Stimulated activated effector memory CD8-positive, alpha-beta T cell treated with anti-CD3 and anti-CD28 coated beads, Interleukin-12 subunit alpha, Interleukin-12 subunit beta, amount 100 ng/mL, for 72 hours (primary cell): ENCODE measurements around the gene MMRN2.
"Not testable (repeated sequence)": the region's sequence is repeated elsewhere in the genome, so short reads cannot be mapped to it uniquely, and the experiment has no call there.

Source experiments
- ATAC-seq: fragments of 150-1000 bp; cut with Tn5 transposase; 2 replicates; pipeline ENCODE4 v1.10.0; 2021
- DNase-seq, 2 donors: peaks; one replicate each; pipeline ENCODE4 v3.0.0; 2021 to 2022; ENCODE audit warnings: low spot score in 2 of 2
- H3K27ac Mint-ChIP-seq: one replicate; pipeline ENCODE4 v1.8.0; 2022; ENCODE audit warnings: mild to moderate bottlenecking, mixed read lengths
- H3K36me3 Mint-ChIP-seq: one replicate; pipeline ENCODE4 v1.8.0; 2022; ENCODE audit warnings: mild to moderate bottlenecking, mixed read lengths
- H3K4me1 Mint-ChIP-seq: one replicate; pipeline ENCODE4 v1.8.0; 2022; ENCODE audit warnings: mixed read lengths
- H3K4me3 Mint-ChIP-seq: one replicate; pipeline ENCODE4 v1.8.0; 2022; ENCODE audit warnings: mild to moderate bottlenecking, mixed read lengths
- H3K9me3 Mint-ChIP-seq: one replicate; pipeline ENCODE4 v1.8.0; 2022; ENCODE audit warnings: mixed read lengths

MMRN2 gene

GRCh38 chr10:86957471-86958115, at the start of gene MMRN2:
Gene MMRN2, minus strand, starts transcription at chr10:86957615. Its CDS starts 74 bp downstream, at chr10:86957541.
- Mint-ChIP-seq H3K27ac (peak within 1 kb of the TSS; percentile 54), H3K9me3 (no peaks in the 10 kb centered on the region), H3K4me3 (no peak within 1 kb of the TSS), H3K36me3 (no peaks in the 10 kb centered on the region), H3K4me1 (peaks cover 6% of the 10 kb centered on the region)
- ATAC-seq (no peak), DNase-seq (no peak)

- DNase-seq, H3K36me3 Mint-ChIP-seq, H3K4me3 Mint-ChIP-seq, H3K4me1 Mint-ChIP-seq, ATAC-seq, H3K27ac Mint-ChIP-seq, H3K9me3 Mint-ChIP-seq: not testable (repeated sequence)
Observed at GRCh38 chr10:87007124-87007523, 49.7 kb upstream of the MMRN2 start.

GRCh38 chr10:87000491-87000890, 43.1 kb upstream of the MMRN2 start:
- DNase-seq (no peak), ATAC-seq (no peak)
- H3K36me3 Mint-ChIP-seq: no peaks in the 10 kb centered on the region
- no peak overlapping the region for H3K4me3 Mint-ChIP-seq
- no peak overlapping the region for H3K27ac Mint-ChIP-seq
- no peaks in the 10 kb centered on the region for H3K4me1 Mint-ChIP-seq
- H3K9me3 Mint-ChIP-seq: no peaks in the 10 kb centered on the region

GRCh38 chr10:86999802-87000403, 42.5 kb upstream of the MMRN2 start:
- not testable (repeated sequence) for H3K4me1 Mint-ChIP-seq, H3K4me3 Mint-ChIP-seq, DNase-seq, H3K9me3 Mint-ChIP-seq, H3K36me3 Mint-ChIP-seq, ATAC-seq, H3K27ac Mint-ChIP-seq

GRCh38 chr10:86992929-86993328, 35.5 kb upstream of the MMRN2 start:
- no peak for DNase-seq
- Mint-ChIP-seq H3K4me1 (no peaks in the 10 kb centered on the region), H3K27ac (no peak overlapping the region), H3K9me3 (no peaks in the 10 kb centered on the region), H3K36me3 (no peaks in the 10 kb centered on the region), H3K4me3 (no peak overlapping the region)
- no peak for ATAC-seq

GRCh38 chr10:86992456-86992855, 35.0 kb upstream of the MMRN2 start:
- H3K9me3 Mint-ChIP-seq: no peaks in the 10 kb centered on the region
- no peaks in the 10 kb centered on the region for H3K36me3 Mint-ChIP-seq
- no peak overlapping the region for H3K4me3 Mint-ChIP-seq
- ATAC-seq: no peak
- H3K4me1 Mint-ChIP-seq: no peaks in the 10 kb centered on the region
- H3K27ac Mint-ChIP-seq: no peak overlapping the region
- no peak for DNase-seq

GRCh38 chr10:86991362-86991761, 33.9 kb upstream of the MMRN2 start:
- not testable (repeated sequence) for H3K4me1 Mint-ChIP-seq, H3K4me3 Mint-ChIP-seq, H3K9me3 Mint-ChIP-seq, H3K27ac Mint-ChIP-seq, H3K36me3 Mint-ChIP-seq, ATAC-seq, DNase-seq

- Mint-ChIP-seq H3K9me3 (no peaks in the 10 kb centered on the region), H3K4me1 (no peaks in the 10 kb centered on the region), H3K36me3 (no peaks in the 10 kb centered on the region), H3K27ac (no peak overlapping the region), H3K4me3 (no peak overlapping the region)
- DNase-seq (no peak), ATAC-seq (no peak)
Observed at GRCh38 chr10:86988520-86988919, 31.1 kb upstream of the MMRN2 start.

GRCh38 chr10:86984498-86984897, 27.1 kb upstream of the MMRN2 start:
- not testable (repeated sequence) for H3K4me3 Mint-ChIP-seq, DNase-seq, H3K36me3 Mint-ChIP-seq, H3K9me3 Mint-ChIP-seq, H3K4me1 Mint-ChIP-seq, ATAC-seq, H3K27ac Mint-ChIP-seq

- no peaks in the 10 kb centered on the region for H3K4me1 Mint-ChIP-seq
- H3K4me3 Mint-ChIP-seq: no peak overlapping the region
- H3K9me3 Mint-ChIP-seq: no peaks in the 10 kb centered on the region
- ATAC-seq (no peak), DNase-seq (no peak)
- H3K27ac Mint-ChIP-seq: no peak overlapping the region
- H3K36me3 Mint-ChIP-seq: no peaks in the 10 kb centered on the region
Observed at GRCh38 chr10:86981716-86982115, 24.3 kb upstream of the MMRN2 start.

GRCh38 chr10:86981020-86981419, 23.6 kb upstream of the MMRN2 start:
- not testable (repeated sequence) for H3K9me3 Mint-ChIP-seq, H3K4me3 Mint-ChIP-seq, H3K36me3 Mint-ChIP-seq, DNase-seq, ATAC-seq, H3K4me1 Mint-ChIP-seq, H3K27ac Mint-ChIP-seq

- no peak for ATAC-seq
- no peaks in the 10 kb centered on the region for H3K4me1 Mint-ChIP-seq
Observed at GRCh38 chr10:86979977-86980448, 22.6 kb upstream of the MMRN2 start.

GRCh38 chr10:86979296-86979818, 21.9 kb upstream of the MMRN2 start:
- DNase-seq: no peak
- Mint-ChIP-seq H3K36me3 (no peaks in the 10 kb centered on the region), H3K27ac (no peak overlapping the region), H3K9me3 (no peaks in the 10 kb centered on the region), H3K4me3 (no peak overlapping the region), H3K4me1 (no peaks in the 10 kb centered on the region)
- no peak for ATAC-seq

More at GRCh38 chr10:86979977-86980448, 22.6 kb upstream of the MMRN2 start:
- Mint-ChIP-seq H3K36me3 (no peaks in the 10 kb centered on the region), H3K27ac (no peak overlapping the region), H3K9me3 (no peaks in the 10 kb centered on the region), H3K4me3 (no peak overlapping the region)
- DNase-seq: no peak

- not testable (repeated sequence) for H3K27ac Mint-ChIP-seq, H3K9me3 Mint-ChIP-seq, H3K4me3 Mint-ChIP-seq, H3K36me3 Mint-ChIP-seq, DNase-seq, ATAC-seq, H3K4me1 Mint-ChIP-seq
Observed at GRCh38 chr10:86978457-86978856, 21.0 kb upstream of the MMRN2 start.

- Mint-ChIP-seq H3K9me3 (no peaks in the 10 kb centered on the region), H3K36me3 (peaks cover 6% of the 10 kb centered on the region), H3K27ac (no peak overlapping the region), H3K4me3 (no peak overlapping the region), H3K4me1 (peaks cover 12% of the 10 kb centered on the region)
- DNase-seq: peak in 1 of 2 donors; percentile 20
- no peak for ATAC-seq
Observed at GRCh38 chr10:86976362-86977056, 19.1 kb upstream of the MMRN2 start.
